Subcutaneous abdominal adipose tissue (tissue), 5 donors: Measurements from ENCODE around the gene ASIC1.

Experiments
- H3K27ac ChIP-seq: one replicate; pipeline ENCODE4 v1.7.0; 2013; ENCODE audit warnings: low read depth, mild to moderate bottlenecking, inconsistent platforms, low read length, moderate library complexity
- H3K27me3 ChIP-seq, 5 donors: one replicate each; pipeline ENCODE4 v1.7.0; 2013; ENCODE audit warnings: low read length in 5 of 5, inconsistent platforms in 1 of 5; ENCODE audit not compliant: control insufficient read depth in 5 of 5, insufficient read depth in 4 of 5
- H3K36me3 ChIP-seq, 5 donors: one replicate each; pipeline ENCODE4 v1.7.0; 2013; ENCODE audit warnings: low read length in 5 of 5; ENCODE audit not compliant: control insufficient read depth in 5 of 5, insufficient read depth in 5 of 5
- H3K4me1 ChIP-seq, 5 donors: one replicate each; pipeline ENCODE4 v1.7.0; 2013; ENCODE audit warnings: low read length in 5 of 5, mild to moderate bottlenecking in 3 of 5, moderate library complexity in 1 of 5; ENCODE audit not compliant: control insufficient read depth in 5 of 5, insufficient read depth in 5 of 5
- H3K4me3 ChIP-seq, 5 donors: one replicate each; pipeline ENCODE4 v1.7.0; 2013; ENCODE audit warnings: low read length in 5 of 5, low read depth in 1 of 5
- H3K9ac ChIP-seq, 5 donors: one replicate each; pipeline ENCODE4 v1.7.0; 2013; ENCODE audit warnings: low read length in 5 of 5, mild to moderate bottlenecking in 4 of 5, moderate library complexity in 3 of 5
- H3K9me3 ChIP-seq, 5 donors: one replicate each; pipeline ENCODE4 v1.7.0; 2013; ENCODE audit warnings: low read length in 5 of 5; ENCODE audit not compliant: control insufficient read depth in 5 of 5
- donor health status: healthy.
- donor health status: healthy.
- donor health status: healthy.
- donor health status: healthy.
- donor health status: healthy.

The ASIC1 gene

GRCh38 chr12:50087995-50088394 is 30.6 kb downstream of the ASIC1 start:
- H3K36me3 ChIP-seq = peaks cover 24 to 65% (median 53%) of the 10 kb centered on the region in 5 donors
- H3K4me3 ChIP-seq = no peak overlapping the region
- H3K9ac ChIP-seq = no peak overlapping the region
- H3K9me3 ChIP-seq = no peaks in the 10 kb centered on the region
- H3K27me3 ChIP-seq = no peaks in the 10 kb centered on the region
- peaks cover 2 to 25% (median 19%) of the 10 kb centered on the region in 5 donors for H3K4me1 ChIP-seq
- H3K27ac ChIP-seq = no peak overlapping the region

- no peak overlapping the region for H3K27ac ChIP-seq
- peaks cover 24 to 73% (median 58%) of the 10 kb centered on the region in 5 donors for H3K36me3 ChIP-seq
Measured at GRCh38 chr12:50088577-50089335, 31.4 kb downstream of the ASIC1 start.

GRCh38 chr12:50089730-50090129 is 32.3 kb downstream of the ASIC1 start:
- no peaks in the 10 kb centered on the region for H3K9me3 ChIP-seq
- no peak overlapping the region for H3K27ac ChIP-seq
- H3K4me1 ChIP-seq = peaks cover under 1 to 11% (median 8%) of the 10 kb centered on the region in 5 donors
- H3K36me3 ChIP-seq = peaks cover 30 to 83% (median 67%) of the 10 kb centered on the region in 5 donors
- H3K4me3 ChIP-seq = no peak overlapping the region
- H3K9ac ChIP-seq = no peak overlapping the region
- no peaks in the 10 kb centered on the region for H3K27me3 ChIP-seq

More at GRCh38 chr12:50088577-50089335, 31.4 kb downstream of the ASIC1 start:
- Histone ChIP-seq H3K4me3 (no peak overlapping the region), H3K9me3 (no peaks in the 10 kb centered on the region), H3K4me1 (peaks cover 2 to 18% (median 15%) of the 10 kb centered on the region in 5 donors), H3K27me3 (no peaks in the 10 kb centered on the region), H3K9ac (no peak overlapping the region)

- Histone ChIP-seq H3K27me3 (no peaks in the 10 kb centered on the region), H3K36me3 (peaks cover 30 to 89% (median 73%) of the 10 kb centered on the region in 5 donors), H3K4me3 (no peak overlapping the region), H3K9me3 (no peaks in the 10 kb centered on the region), H3K9ac (peak overlapping the region in 1 of 5 donors; percentile 11), H3K27ac (no peak overlapping the region), H3K4me1 (peaks cover 0 to 10% (median 7%) of the 10 kb centered on the region in 5 donors)
Measured at GRCh38 chr12:50090391-50090790, 33.0 kb downstream of the ASIC1 start.

- Histone ChIP-seq H3K4me3 (no peak overlapping the region), H3K36me3 (peaks cover 18 to 80% (median 74%) of the 10 kb centered on the region in 5 donors), H3K27me3 (peaks cover 0 to 5% (median 0%) of the 10 kb centered on the region in 5 donors), H3K27ac (no peak overlapping the region), H3K9me3 (peaks cover 0 to 3% (median 0%) of the 10 kb centered on the region in 5 donors), H3K4me1 (peaks cover 17 to 27% (median 20%) of the 10 kb centered on the region in 5 donors), H3K9ac (no peak overlapping the region)
Measured at GRCh38 chr12:50097952-50098351, 40.6 kb downstream of the ASIC1 start.

GRCh38 chr12:50099302-50100008 is 42.1 kb downstream of the ASIC1 start:
- Histone ChIP-seq H3K36me3 (peaks cover 12 to 65% (median 63%) of the 10 kb centered on the region in 5 donors), H3K4me3 (no peak overlapping the region), H3K9me3 (peaks cover 0 to 3% (median 0%) of the 10 kb centered on the region in 5 donors), H3K27me3 (peaks cover 0 to 5% (median 0%) of the 10 kb centered on the region in 5 donors), H3K4me1 (peaks cover 21 to 35% (median 34%) of the 10 kb centered on the region in 5 donors), H3K27ac (peak overlapping the region; percentile 57), H3K9ac (peak overlapping the region in 3 of 5 donors; percentile 0 to 10 (median 1))

- Histone ChIP-seq H3K4me1 (peaks cover 21 to 45% (median 39%) of the 10 kb centered on the region in 5 donors), H3K9ac (no peak overlapping the region), H3K4me3 (no peak overlapping the region), H3K27ac (peak overlapping the region; percentile 49), H3K36me3 (peaks cover 12 to 54% (median 53%) of the 10 kb centered on the region in 5 donors), H3K9me3 (peaks cover 0 to 3% (median 0%) of the 10 kb centered on the region in 5 donors), H3K27me3 (peaks cover 0 to 5% (median 0%) of the 10 kb centered on the region in 5 donors)
Measured at GRCh38 chr12:50100561-50100960, 43.2 kb downstream of the ASIC1 start.

- peak overlapping the region in 1 of 5 donors; percentile 47 for H3K4me3 ChIP-seq
- H3K4me1 ChIP-seq = peaks cover 21 to 56% (median 50%) of the 10 kb centered on the region in 5 donors
- H3K27ac ChIP-seq = peak overlapping the region; percentile 92
- peak overlapping the region in 2 of 5 donors; percentile 69 to 100 for H3K9ac ChIP-seq
- H3K9me3 ChIP-seq = peaks cover 0 to 3% (median 0%) of the 10 kb centered on the region in 5 donors
- H3K27me3 ChIP-seq = peaks cover 0 to 5% (median 0%) of the 10 kb centered on the region in 5 donors
- peaks cover 6 to 51% (median 43%) of the 10 kb centered on the region in 5 donors for H3K36me3 ChIP-seq
Measured at GRCh38 chr12:50101663-50102062, 44.3 kb downstream of the ASIC1 start.

GRCh38 chr12:50102131-50102531 is 44.7 kb downstream of the ASIC1 start:
- Histone ChIP-seq H3K4me1 (peaks cover 21 to 60% (median 55%) of the 10 kb centered on the region in 5 donors), H3K27me3 (peaks cover 0 to 5% (median 0%) of the 10 kb centered on the region in 5 donors), H3K36me3 (peaks cover 6 to 51% (median 43%) of the 10 kb centered on the region in 5 donors), H3K9me3 (peaks cover 0 to 3% (median 0%) of the 10 kb centered on the region in 5 donors), H3K9ac (peak overlapping the region in 2 of 5 donors; percentile 69 to 100), H3K4me3 (peak overlapping the region in 1 of 5 donors; percentile 47), H3K27ac (peak overlapping the region; percentile 92)
